K562 (cell line): ENCODE data around the gene BCR. TPM values are rescaled to one million over a fixed set of nuclear protein-coding genes. Genes with fewer than 3 reads are reported as not detected.

Experiments
- ATAC-seq: fragments of 200-7000 bp; cut with Tn5 transposase; 3 replicates; pipeline ENCODE4 v1.9.1; 2020; ENCODE audit warnings: moderate library complexity
- BruUV-seq: library from RNA; stranded (reverse); fragments of 400-500 nt; replicated peaks from 2 replicates; lab custom pipeline; 2021; lab: Mats Ljungman, UMichigan
- CTCF ChIA-PET: fragments of 300-600 bp; formaldehyde crosslinking; extraction: SDS; loops from one replicate; lab custom pipeline; 2021; ENCODE audit warnings: low intra/inter-chr PET ratio; lab: Yijun Ruan, JAX
- POLR2A ChIA-PET: fragments of 300-600, 350-650 bp; sonication (Branson Sonifier 250); formaldehyde crosslinking; extraction: SDS; loops from one replicate; lab custom pipeline; 2021; ENCODE audit warnings: antibody characterized with exemption, inconsistent platforms; lab: Yijun Ruan, JAX
- DNase-seq, 4 experiments: peaks; one replicate each; pipeline versions ENCODE4 v3.0.0 to v3.0.0-alpha.2; 2011 to 2018; ENCODE audit warnings: low spot score in 3 of 4, mixed read lengths in 3 of 4; ENCODE audit errors: extremely low read depth in 1 of 4
- FAIRE-seq: peaks from 2 replicates; lab custom pipeline; 2011; peaks lifted over from hg19 to GRCh38; lab: Jason Lieb, UNC
- H2AFZ ChIP-seq: 2 replicates; pipeline ENCODE4 v1.6.0; 2011; ENCODE audit warnings: low read depth, low read length, control low read depth, inconsistent platforms
- H3K27ac ChIP-seq: fragments of 200-600 bp; 3 replicates; pipeline ENCODE4 v1.8.0; 2011; ENCODE audit warnings: low read depth, mild to moderate bottlenecking, control low read depth, inconsistent platforms, low read length, moderate library complexity, mixed read lengths; ENCODE audit errors: extremely low read depth
- H3K27me3 ChIP-seq, 2 experiments: fragments of 300-600 bp in 1 of 2; 2 replicates in 1 of 2; 3 replicates in 1 of 2; pipeline versions ENCODE4 v1.6.0 to v1.8.0; 2011; ENCODE audit warnings: inconsistent platforms in 2 of 2, low read length in 2 of 2, mild to moderate bottlenecking in 1 of 2, mixed read lengths in 1 of 2, moderate library complexity in 1 of 2; ENCODE audit not compliant: control insufficient read depth in 2 of 2, insufficient read depth in 2 of 2
- H3K36me3 ChIP-seq: fragments of 300-600 bp; 3 replicates; pipeline ENCODE4 v1.8.0; 2011; ENCODE audit warnings: mild to moderate bottlenecking, low read length, inconsistent platforms; ENCODE audit not compliant: control insufficient read depth, insufficient read depth
- H3K4me1 ChIP-seq, 2 experiments: fragments of 200-600 bp in 1 of 2; replicated peaks in 1 of 2; 2 replicates in 1 of 2; 3 replicates in 1 of 2; pipeline versions ENCODE4 v1.5.1 to v1.8.0; 2011; ENCODE audit warnings: inconsistent platforms in 2 of 2, low read length in 2 of 2, mild to moderate bottlenecking in 1 of 2, mixed read lengths in 1 of 2, moderate library complexity in 1 of 2; ENCODE audit not compliant: control insufficient read depth in 2 of 2, insufficient read depth in 2 of 2
- H3K4me2 ChIP-seq: 2 replicates; pipeline ENCODE4 v1.6.1; 2011; ENCODE audit warnings: low read length, control low read depth, inconsistent platforms, mixed read lengths; ENCODE audit not compliant: insufficient read depth
- H3K4me3 ChIP-seq: fragments of 200-600 bp; sonication (generic), shearing (Covaris generic); 2 replicates; pipeline ENCODE4 v1.5.1; 2016; ENCODE audit warnings: control low read depth, inconsistent platforms
- H3K79me2 ChIP-seq: fragments of 200-600 bp; 3 replicates; pipeline ENCODE4 v1.8.0; 2011; ENCODE audit warnings: low read length, inconsistent platforms; ENCODE audit not compliant: control insufficient read depth, insufficient read depth
- H3K9ac ChIP-seq, 2 experiments: 2 replicates each; pipeline versions ENCODE4 v1.6.0 to v1.6.1; 2011; ENCODE audit warnings: low read depth in 2 of 2, low read length in 2 of 2, control low read depth in 1 of 2, inconsistent platforms in 1 of 2, mild to moderate bottlenecking in 1 of 2, mixed read lengths in 1 of 2; ENCODE audit not compliant: insufficient read depth in 1 of 2
- H3K9me1 ChIP-seq: one replicate; pipeline ENCODE4 v1.6.0; 2011; ENCODE audit warnings: inconsistent platforms, mild to moderate bottlenecking, low read length, moderate library complexity; ENCODE audit not compliant: control insufficient read depth, insufficient read depth
- H3K9me3 ChIP-seq: replicated peaks from 2 replicates; pipeline ENCODE4 v1.5.1; 2011; ENCODE audit warnings: low read depth, low read length, inconsistent platforms; ENCODE audit not compliant: control insufficient read depth, insufficient read depth
- H4K20me1 ChIP-seq: replicated peaks from 2 replicates; pipeline ENCODE4 v1.6.1; 2011; ENCODE audit warnings: low read length, inconsistent platforms, mixed read lengths; ENCODE audit not compliant: control insufficient read depth, insufficient read depth
- POLR3A ChIP-seq: IDR thresholded peaks from 2 replicates; pipeline ENCODE4 v1.6.1; 2011; ENCODE audit warnings: borderline replicate concordance, mild to moderate bottlenecking, moderate library complexity; ENCODE audit not compliant: insufficient read length, insufficient read depth; ENCODE audit errors: extremely low read depth
- RHOXF2B ChIP-seq: fragments of 250-450 bp; sonication (Bioruptor Pico); conservative IDR thresholded peaks from 2 replicates; pipeline ENCODE4 v1.5.1; 2021
- SRSF1 ChIP-seq: fragments of 200-400 bp; formaldehyde crosslinking; IDR thresholded peaks from 2 replicates; pipeline ENCODE4 v1.6.1; 2017; ENCODE audit warnings: mild to moderate bottlenecking, low read depth, low read length, moderate library complexity
- TAF1 ChIP-seq: IDR thresholded peaks from 2 replicates; pipeline ENCODE4 v1.6.1; 2011; ENCODE audit warnings: mild to moderate bottlenecking, low read length, moderate library complexity; ENCODE audit not compliant: insufficient read depth, control insufficient read depth, severe bottlenecking; ENCODE audit errors: extremely low read depth
- ZC3H11A ChIP-seq: IDR thresholded peaks from 2 replicates; pipeline ENCODE4 v1.6.1; 2012; ENCODE audit warnings: low read depth, low read length, improper control_type of control experiment
- ZNF282 ChIP-seq: sonication (generic); formaldehyde crosslinking; IDR thresholded peaks from 2 replicates; pipeline ENCODE4 v1.8.1; 2023; ENCODE audit warnings: missing genetic modification reagents
- whole genome bisulfite sequencing: fragments of 100-300 bp; shearing (Covaris generic); methylation state at CpG from one replicate; pipeline ENCODE4 v1.1.6; 2016; ENCODE audit warnings: low coverage, mixed read lengths; ENCODE audit not compliant: insufficient coverage; ENCODE audit errors: missing lambda C conversion rate; 5-methylcytosine and 5-hydroxymethylcytosine counted together
- in situ Hi-C: fragments of 300-500 bp; cut with MboI; formaldehyde crosslinking; loops from 4 replicates; pipeline ENCODE4 v1.15.0; 2018; ENCODE audit warnings: inconsistent platforms, mixed read lengths
- intact Hi-C: fragments of 100-400 bp; cut with micrococcal nuclease; formaldehyde crosslinking; loops from 2 replicates; pipeline ENCODE4 v1.14.2; 2022
- polyA plus RNA-seq, 8 experiments: library from polyadenylated mRNA; depleted of rRNA in 4 of 8; stranded (reverse) in 5 of 8; unstranded in 3 of 8; fragments of >200 nt; fragmentation: Nextera tagmentation in 2 of 8; fragmentation: Illumina TruSeq in 1 of 8; extraction: Ambion mirVana in 2 of 8; extraction: Trizol in 1 of 8; gene quantifications; 2 replicates each; pipeline versions ENCODE4 v1.2.1 to v1.2.3, GENCODE V29; 2011 to 2014; ENCODE audit warnings: inconsistent platforms in 1 of 8, missing spikeins in 1 of 8
- total RNA-seq, 7 experiments: library from RNA; depleted of rRNA in 6 of 7; stranded (reverse); fragments of >200 nt in 6 of 7; fragmentation: Illumina TruSeq in 2 of 7; extraction: Trizol in 2 of 7; gene quantifications; 2 replicates each; pipeline versions ENCODE4 v1.2.1 to v1.2.3, GENCODE V29; 2011 to 2021; ENCODE audit warnings: low replicate concordance in 1 of 7
- TF ChIP-seq, protein P1 (sequence below): fragments of 250-450 bp; sonication (Bioruptor Pico); IDR thresholded peaks from 2 replicates; pipeline ENCODE4 v1.4.0; 2020; ENCODE audit warnings: mild to moderate bottlenecking, moderate library complexity
- TF ChIP-seq, protein P2 (sequence below), 2 experiments: fragments of 450-650 bp in 1 of 2; sonication (generic) in 1 of 2; formaldehyde crosslinking in 1 of 2; IDR thresholded peaks in 1 of 2; conservative IDR thresholded peaks in 1 of 2; 2 replicates each; pipeline versions ENCODE4 v1.6.1 to v1.8.1; 2016 to 2023; ENCODE audit warnings: mild to moderate bottlenecking in 2 of 2, moderate library complexity in 2 of 2, inconsistent platforms in 1 of 2, missing genetic modification reagents in 1 of 2
- TF ChIP-seq, protein P3 (sequence below): fragments of 250-450 bp; sonication (Bioruptor Pico); IDR thresholded peaks from 2 replicates; pipeline ENCODE4 v1.5.0; 2021; ENCODE audit warnings: mild to moderate bottlenecking, moderate library complexity

BCR gene
- total and polyA plus RNA-seq, 9 of the 15 experiments (the other 6 are each of a cell fraction or from before 2014, with no cell fraction given) = 0.41 to 150 (median 45.6) TPM

DNA sequence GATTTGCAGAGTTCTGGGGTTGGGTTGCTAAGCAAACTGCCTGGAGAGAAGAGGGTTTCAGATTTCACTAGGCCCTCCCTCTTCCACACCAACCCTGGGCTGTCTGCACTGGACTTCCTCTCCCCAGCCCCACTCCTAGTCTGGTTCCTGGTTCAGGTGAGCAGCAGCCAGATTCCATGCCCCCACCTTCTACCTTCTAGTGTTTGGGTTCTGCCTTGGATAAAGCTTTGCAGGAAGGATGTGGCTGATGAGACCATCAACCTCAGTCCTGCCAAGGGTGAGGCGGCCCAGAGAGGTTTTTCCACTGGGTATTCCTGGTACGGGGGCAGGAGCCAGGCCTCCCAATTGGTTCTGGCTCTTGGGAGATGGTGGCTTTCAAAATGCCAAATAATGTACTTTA, 68.3 kb downstream of the BCR start (continued):
- TF ChIP-seq, protein P1, sequence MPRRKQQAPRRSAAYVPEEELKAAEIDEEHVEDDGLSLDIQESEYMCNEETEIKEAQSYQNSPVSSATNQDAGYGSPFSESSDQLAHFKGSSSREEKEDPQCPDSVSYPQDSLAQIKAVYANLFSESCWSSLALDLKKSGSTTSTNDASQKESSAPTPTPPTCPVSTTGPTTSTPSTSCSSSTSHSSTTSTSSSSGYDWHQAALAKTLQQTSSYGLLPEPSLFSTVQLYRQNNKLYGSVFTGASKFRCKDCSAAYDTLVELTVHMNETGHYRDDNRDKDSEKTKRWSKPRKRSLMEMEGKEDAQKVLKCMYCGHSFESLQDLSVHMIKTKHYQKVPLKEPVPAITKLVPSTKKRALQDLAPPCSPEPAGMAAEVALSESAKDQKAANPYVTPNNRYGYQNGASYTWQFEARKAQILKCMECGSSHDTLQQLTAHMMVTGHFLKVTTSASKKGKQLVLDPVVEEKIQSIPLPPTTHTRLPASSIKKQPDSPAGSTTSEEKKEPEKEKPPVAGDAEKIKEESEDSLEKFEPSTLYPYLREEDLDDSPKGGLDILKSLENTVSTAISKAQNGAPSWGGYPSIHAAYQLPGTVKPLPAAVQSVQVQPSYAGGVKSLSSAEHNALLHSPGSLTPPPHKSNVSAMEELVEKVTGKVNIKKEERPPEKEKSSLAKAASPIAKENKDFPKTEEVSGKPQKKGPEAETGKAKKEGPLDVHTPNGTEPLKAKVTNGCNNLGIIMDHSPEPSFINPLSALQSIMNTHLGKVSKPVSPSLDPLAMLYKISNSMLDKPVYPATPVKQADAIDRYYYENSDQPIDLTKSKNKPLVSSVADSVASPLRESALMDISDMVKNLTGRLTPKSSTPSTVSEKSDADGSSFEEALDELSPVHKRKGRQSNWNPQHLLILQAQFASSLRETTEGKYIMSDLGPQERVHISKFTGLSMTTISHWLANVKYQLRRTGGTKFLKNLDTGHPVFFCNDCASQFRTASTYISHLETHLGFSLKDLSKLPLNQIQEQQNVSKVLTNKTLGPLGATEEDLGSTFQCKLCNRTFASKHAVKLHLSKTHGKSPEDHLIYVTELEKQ (CRISPR knock-in tag) = no peak
- TF ChIP-seq ZNF282 (CRISPR knock-in tag) = no peak

DNA sequence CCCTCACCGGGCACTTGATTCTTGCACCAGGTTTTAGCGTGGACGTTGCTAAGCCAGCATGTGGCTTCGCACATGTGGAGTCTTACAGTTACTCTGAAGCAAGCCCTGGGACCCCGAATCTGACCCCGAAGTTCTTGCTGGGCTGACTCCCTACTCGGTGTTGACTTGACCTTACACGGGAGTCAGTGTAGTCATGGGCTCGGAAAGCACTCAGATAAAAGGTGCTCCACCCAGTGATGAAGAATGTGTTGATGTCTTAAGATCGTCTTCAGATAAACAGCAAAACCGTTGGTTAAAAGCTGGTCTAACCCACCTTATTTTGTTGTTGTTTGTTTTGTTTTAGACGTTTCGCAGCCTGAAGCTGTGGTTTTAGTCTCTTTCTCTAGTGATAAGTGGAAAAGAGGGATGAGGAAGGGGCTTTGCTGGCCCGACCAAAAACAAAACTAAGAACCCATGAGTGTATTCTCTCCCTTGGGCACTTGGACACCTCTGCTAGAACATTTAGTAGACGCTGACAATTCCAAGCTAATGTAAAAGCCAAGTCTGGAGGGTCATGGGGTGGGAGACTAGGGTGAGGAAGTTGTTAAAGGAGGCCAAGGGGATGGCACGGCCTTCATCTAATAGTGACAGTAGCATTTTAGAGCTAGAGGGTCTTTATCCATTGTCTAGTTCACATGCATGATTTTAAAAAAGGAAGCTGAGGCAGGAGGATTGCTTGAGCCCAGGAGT, 69.9 kb downstream of the BCR start:
- intact Hi-C loops (loop anchor here (1.0 kb wide), 1 partner anchor 72 kb away; no protein-coding TSS in a partner anchor), in situ Hi-C loops (no loop called here)
- Histone ChIP-seq H3K9me3 (no peaks in the 10 kb centered on the region), H3K9me1 (peaks cover 54% of the 10 kb centered on the region), H2AFZ (0 out of 2 replicates have a peak overlapping the region, but pooled peaks have one; percentile 1), H3K79me2 (peaks cover 68% of the 10 kb centered on the region), H3K4me2 (peak overlapping the region; percentile 29), H4K20me1 (peaks cover 68% of the 10 kb centered on the region), H3K4me1 (peaks cover 39 to 54% of the 10 kb centered on the region in 2 experiments), H3K36me3 (peaks cover 27% of the 10 kb centered on the region; the same call in 2 of the 3 replicates), H3K9ac (peak overlapping the region in 1 of 2 experiments; percentile 40; a peak in 2 of 4 replicates), H3K27ac (peak overlapping the region; percentile 40; the same call in 2 of the 3 replicates), H3K4me3 (no peak overlapping the region), H3K27me3 (no peaks in the 10 kb centered on the region)
- POLR2A ChIA-PET = interaction anchor here (0.5 to 13.0 kb wide), 25 partner anchors 8 to 894 kb away, joined by 3 to 351 read pairs (median 5); partner anchors contain the start of gene BCR
- DNase-seq (peak; percentile 65 to 86 (median 68)), ATAC-seq (peak; percentile 53), FAIRE-seq (peak; percentile 66)
- 15% methylated on average over 16 of the region's 16 CpGs for WGBS
- CTCF ChIA-PET = interaction anchor here (4.8 kb wide), 1 partner anchor 72 kb away, joined by 28 read pairs; no protein-coding TSS in a partner anchor
- no TSS peak for BruUV-seq
- TF ChIP-seq, protein P2, sequence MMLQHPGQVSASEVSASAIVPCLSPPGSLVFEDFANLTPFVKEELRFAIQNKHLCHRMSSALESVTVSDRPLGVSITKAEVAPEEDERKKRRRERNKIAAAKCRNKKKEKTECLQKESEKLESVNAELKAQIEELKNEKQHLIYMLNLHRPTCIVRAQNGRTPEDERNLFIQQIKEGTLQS (IDR thresholded peaks at IDR 0.05) = no peak
- TF ChIP-seq, protein P2 (CRISPR knock-in tag; conservative IDR thresholded peaks at IDR 0.05) = peak; percentile 56; the same call in 1 of the 2 replicates
- TF ChIP-seq ZC3H11A (no peak), POLR3A (no peak), RHOXF2B (CRISPR knock-in tag) (no peak), TAF1 (no peak), SRSF1 (no peak)
- TF ChIP-seq, protein P3, sequence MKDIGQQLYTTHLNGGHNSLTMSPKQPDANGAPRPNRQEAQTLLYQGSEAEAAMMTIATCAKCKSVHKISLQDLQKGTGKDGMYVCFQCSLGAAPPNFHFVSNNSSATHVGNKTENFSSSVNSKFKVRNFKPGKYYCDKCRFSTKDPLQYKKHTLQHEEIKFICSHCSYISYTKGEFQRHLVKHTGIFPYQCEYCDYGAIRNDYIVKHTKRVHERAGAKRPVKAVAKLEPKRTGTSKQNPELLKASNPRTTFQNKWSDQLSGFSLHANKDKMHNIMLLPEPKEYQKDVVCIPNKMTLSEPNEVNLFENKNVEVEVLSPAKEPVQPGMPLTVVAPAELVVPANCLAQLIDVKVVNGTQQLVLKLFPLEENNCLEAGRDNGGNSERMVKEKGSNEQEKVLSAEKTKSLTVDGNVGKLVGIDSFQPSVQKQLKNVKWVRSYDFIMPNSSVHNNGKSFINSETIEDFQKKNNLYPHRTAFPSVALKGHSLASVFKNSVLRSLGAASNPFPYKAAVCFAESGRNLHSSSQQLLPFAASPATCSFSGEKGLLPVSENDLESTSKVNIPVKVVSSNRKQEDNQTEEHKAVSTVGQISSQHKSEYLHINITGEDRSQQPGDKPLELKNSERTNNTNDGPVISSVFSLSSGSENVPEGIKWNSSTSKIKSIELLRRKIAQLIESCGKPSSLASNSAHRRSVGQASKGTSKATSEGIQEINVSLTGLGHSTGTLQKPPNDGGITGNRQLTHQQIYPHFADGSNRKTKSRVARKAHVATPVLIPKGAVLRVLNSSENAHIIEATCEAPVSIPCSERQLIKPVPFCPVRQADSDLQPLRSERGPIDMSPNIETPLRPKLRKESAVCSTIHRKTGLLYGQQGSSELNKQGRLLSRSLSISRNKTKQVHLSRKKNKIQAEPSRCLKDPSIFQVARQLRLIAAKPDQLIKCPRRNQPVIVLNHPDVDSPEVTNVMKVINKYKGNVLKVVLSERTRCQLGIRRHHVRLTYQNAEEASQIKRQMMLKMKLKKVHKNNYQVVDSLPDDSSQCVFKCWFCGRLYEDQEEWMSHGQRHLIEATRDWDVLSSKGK (CRISPR knock-in tag) = no peak
